ENCODE measurements around the gene TJP3.
"Not testable (repeated sequence)": the region's sequence is repeated elsewhere in the genome, so short reads cannot be mapped to it uniquely, and the experiment has no call there.

TJP3 gene

GRCh38 chr19:3746371-3747056 is 38.3 kb downstream of the TJP3 start:
- DNase-seq = no peak
- TF ChIP-seq POLR2A (IDR thresholded peaks at IDR 0.05; ENCODE audit: low read length) = no peak
- no peak for TF ChIP-seq GATA1 (IDR thresholded peaks at IDR 0.05; ENCODE audit: low read depth, low read length)

GRCh38 chr19:3748965-3749364 is 40.8 kb downstream of the TJP3 start:
- no peak for DNase-seq
- TF ChIP-seq GATA1 (IDR thresholded peaks at IDR 0.05; ENCODE audit: low read depth, low read length) (no peak), POLR2A (IDR thresholded peaks at IDR 0.05; ENCODE audit: low read length) (no peak)

GRCh38 chr19:3750211-3750610 is 42.0 kb downstream of the TJP3 start:
- DNase-seq = no peak
- TF ChIP-seq GATA1 (IDR thresholded peaks at IDR 0.05; ENCODE audit: low read depth, low read length) = no peak
- no peak for TF ChIP-seq POLR2A (IDR thresholded peaks at IDR 0.05; ENCODE audit: low read length)

DNA sequence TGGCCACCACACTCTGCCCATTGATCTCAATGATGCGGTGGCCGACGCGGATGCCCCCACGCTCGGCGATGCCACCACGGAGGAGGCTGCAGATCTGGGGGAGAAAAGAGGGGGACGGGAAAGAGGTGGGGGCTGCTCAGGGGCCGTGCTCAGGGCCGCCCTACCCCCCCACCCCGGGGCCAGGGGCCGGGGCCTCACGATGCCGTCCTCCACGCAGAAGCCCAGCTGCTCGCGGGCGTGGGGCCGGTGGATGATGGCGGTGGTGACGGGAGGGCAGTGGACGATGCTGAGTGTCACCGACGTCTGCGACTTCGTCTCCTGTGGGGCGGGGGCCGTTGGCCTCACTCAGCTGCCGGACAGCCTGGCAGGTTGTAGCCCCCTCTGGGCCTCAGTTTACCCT is 43.1 kb downstream of the TJP3 start:
- no peak for TF ChIP-seq POLR2A (IDR thresholded peaks at IDR 0.05; ENCODE audit: low read length)
- TF ChIP-seq GATA1 (IDR thresholded peaks at IDR 0.05; ENCODE audit: low read depth, low read length) = no peak
- no peak for DNase-seq

DNA sequence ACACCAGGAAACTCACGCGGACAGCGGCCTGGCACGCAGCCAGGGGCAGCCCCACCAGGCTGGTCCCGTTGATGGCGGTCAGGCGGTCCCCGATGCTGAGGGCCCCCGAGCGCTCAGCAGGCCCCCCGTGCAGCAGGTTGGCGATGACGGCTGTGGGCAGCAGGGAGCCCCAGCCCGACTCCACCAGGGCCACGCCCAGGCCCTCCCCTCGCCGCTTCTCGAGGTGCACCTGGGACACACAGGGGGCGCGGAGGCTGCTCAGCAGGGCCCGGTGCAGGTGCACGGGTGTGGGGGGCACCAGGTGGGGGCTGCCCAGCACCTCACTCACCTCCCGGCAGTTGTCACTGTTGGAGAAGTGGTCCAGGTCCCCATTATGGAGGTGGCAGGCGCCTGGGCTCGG is 44.3 kb downstream of the TJP3 start:
- TF ChIP-seq GATA1 (IDR thresholded peaks at IDR 0.05; ENCODE audit: low read depth, low read length) (no peak), POLR2A (IDR thresholded peaks at IDR 0.05; ENCODE audit: low read length) (no peak)
- DNase-seq = no peak

GRCh38 chr19:3753631-3754410 is 45.6 kb downstream of the TJP3 start:
- no peak for TF ChIP-seq GATA1 (IDR thresholded peaks at IDR 0.05; ENCODE audit: low read depth, low read length)
- no peak for TF ChIP-seq POLR2A (IDR thresholded peaks at IDR 0.05; ENCODE audit: low read length)
- DNase-seq = no peak

- DNase-seq = not testable (repeated sequence)
These were observed 49.5 kb downstream of the TJP3 start for GRCh38 chr19:3757705-3758104.

DNA sequence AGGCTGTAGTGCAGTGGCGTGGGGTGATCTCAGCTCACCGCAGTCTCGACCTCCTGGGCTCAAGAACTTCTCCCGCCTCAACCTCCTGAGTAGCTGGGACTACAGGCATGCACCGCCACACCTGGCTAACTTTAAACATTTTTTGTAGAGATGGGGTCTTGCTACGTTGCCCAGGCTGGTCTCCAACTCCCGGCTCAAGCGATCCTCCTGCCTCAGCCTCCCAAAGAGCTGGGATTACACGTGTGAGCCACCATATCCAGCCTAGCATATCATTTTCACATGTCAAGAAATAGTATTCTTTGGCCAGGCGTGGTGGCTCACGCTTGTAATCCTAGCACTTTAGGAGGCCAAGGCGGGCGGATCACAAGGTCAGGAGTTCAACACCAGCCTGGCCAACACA is 50.1 kb downstream of the TJP3 start:
- not testable (repeated sequence) for DNase-seq

- no peak for DNase-seq
- no peak for TF ChIP-seq GATA1 (IDR thresholded peaks at IDR 0.05; ENCODE audit: low read depth, low read length)
- TF ChIP-seq POLR2A (IDR thresholded peaks at IDR 0.05; ENCODE audit: low read length) = no peak
These were observed 51.5 kb downstream of the TJP3 start for GRCh38 chr19:3759482-3760254.

GRCh38 chr19:3760871-3761361 is 52.7 kb downstream of the TJP3 start:
- peak in 1 of 2 experiments; percentile 46 for DNase-seq
- no peak for TF ChIP-seq GATA1 (IDR thresholded peaks at IDR 0.05; ENCODE audit: low read depth, low read length)
- no peak for TF ChIP-seq POLR2A (IDR thresholded peaks at IDR 0.05; ENCODE audit: low read length)

- peak; percentile 53 for TF ChIP-seq POLR2A (IDR thresholded peaks at IDR 0.05; ENCODE audit: low read length)
- no peak for TF ChIP-seq GATA1 (IDR thresholded peaks at IDR 0.05; ENCODE audit: low read depth, low read length)
- peak; percentile 93 to 97 for DNase-seq
These were observed 53.4 kb downstream of the TJP3 start, which contains the start of gene APBA3 for GRCh38 chr19:3761382-3762129. TSS of gene APBA3 (minus strand) at chr19:3761692. CDS start at chr19:3760264, 1,428 bp downstream.

GRCh38 chr19:3762130-3762473 is 53.9 kb downstream of the TJP3 start:
- no peak for TF ChIP-seq POLR2A (IDR thresholded peaks at IDR 0.05; ENCODE audit: low read length)
- no peak for TF ChIP-seq GATA1 (IDR thresholded peaks at IDR 0.05; ENCODE audit: low read depth, low read length)

GRCh38 chr19:3762501-3763459 is 54.6 kb downstream of the TJP3 start, which contains the start of gene MRPL54:
TSS of gene MRPL54 (plus strand) at chr19:3762682. CDS start at chr19:3762701, 19 bp downstream.
- DNase-seq = peak; percentile 99 to 100
- TF ChIP-seq POLR2A (IDR thresholded peaks at IDR 0.05; ENCODE audit: low read length) (peak; percentile 94), GATA1 (IDR thresholded peaks at IDR 0.05; ENCODE audit: low read depth, low read length) (no peak)

More at GRCh38 chr19:3762130-3762473, 53.9 kb downstream of the TJP3 start:
- DNase-seq = no peak

Measured in erythroblast (primary cell).